SKM-1 (cell line): Measurements from ENCODE around the gene POLD4.
A peak's percentile ranks its signal among the peaks of the same experiment; 100 is the strongest.

ENCODE experiments used
- DNase-seq: peaks from one replicate; lab custom pipeline; 2025; ENCODE audit not compliant: unreplicated experiment; lab: John Stamatoyannopoulos, UW

The POLD4 gene

GRCh38 chr11:67389477-67389876, 36.1 kb upstream of the POLD4 start:
- DNase-seq: peak; percentile 35

GRCh38 chr11:67387518-67387917, 34.2 kb upstream of the POLD4 start:
- no peak for DNase-seq

- DNase-seq: no peak
These were observed 33.7 kb upstream of the POLD4 start for GRCh38 chr11:67387069-67387468.

- DNase-seq: no peak
These were observed 31.6 kb upstream of the POLD4 start for GRCh38 chr11:67384851-67385366.

GRCh38 chr11:67382276-67383136, 29.2 kb upstream of the POLD4 start:
- DNase-seq: peak; percentile 66

- DNase-seq: peak; percentile 85
These were observed 28.1 kb upstream of the POLD4 start for GRCh38 chr11:67381244-67381972.

GRCh38 chr11:67379061-67380058, 26.0 kb upstream of the POLD4 start:
- no peak for DNase-seq

GRCh38 chr11:67378544-67378943, 25.2 kb upstream of the POLD4 start:
- no peak for DNase-seq

GRCh38 chr11:67376873-67377808, 23.8 kb upstream of the POLD4 start:
- no peak for DNase-seq

- DNase-seq: no peak
These were observed 22.9 kb upstream of the POLD4 start for GRCh38 chr11:67376063-67376820.

GRCh38 chr11:67375320-67376055, 22.1 kb upstream of the POLD4 start:
- DNase-seq: no peak

GRCh38 chr11:67374571-67375281, 21.4 kb upstream of the POLD4 start:
- DNase-seq: no peak

- DNase-seq: peak; percentile 26
These were observed 20.6 kb upstream of the POLD4 start for GRCh38 chr11:67373648-67374570.

GRCh38 chr11:67372993-67373647, 19.8 kb upstream of the POLD4 start, which contains the start of gene CLCF1:
CLCF1 (minus strand) TSS chr11:67373598; CDS start chr11:67373539, 59 bp downstream.
- no peak for DNase-seq

- no peak for DNase-seq
These were observed 19.1 kb upstream of the POLD4 start for GRCh38 chr11:67372321-67372992.
